HepG2 (cell line): ENCODE measurements around the gene SYMPK. TPM values are rescaled to one million over a fixed set of nuclear protein-coding genes. Genes with fewer than 3 reads are reported as not detected.

ENCODE experiments used
- CEBPZ ChIP-seq: IDR thresholded peaks from 2 replicates; pipeline ENCODE4 v1.6.1; 2012; ENCODE audit warnings: low read length, improper control_type of control experiment
- ELF3 ChIP-seq: IDR thresholded peaks from 2 replicates; pipeline ENCODE4 v1.6.1; 2016; ENCODE audit warnings: missing genetic modification reagents, missing compliant biosample characterization
- GLMP ChIP-seq: sonication (generic); formaldehyde crosslinking; IDR thresholded peaks from 2 replicates; pipeline ENCODE4 v1.9.0; 2021; ENCODE audit warnings: missing genetic modification reagents, mild to moderate bottlenecking, borderline replicate concordance
- KLF12 ChIP-seq: sonication (generic); formaldehyde crosslinking; IDR thresholded peaks from 2 replicates; pipeline ENCODE4 v1.4.0; 2020; ENCODE audit warnings: missing genetic modification reagents, borderline replicate concordance
- MEIS2 ChIP-seq: sonication (generic); formaldehyde crosslinking; IDR thresholded peaks from 2 replicates; pipeline ENCODE4 v1.9.0; 2021; ENCODE audit warnings: mild to moderate bottlenecking, missing genetic modification reagents
- MXI1 ChIP-seq: IDR thresholded peaks from 3 replicates; pipeline ENCODE4 v1.6.1; 2012; ENCODE audit warnings: low read depth, low read length, inconsistent platforms, borderline replicate concordance
- NFAT5 ChIP-seq: sonication (generic); formaldehyde crosslinking; IDR thresholded peaks from 2 replicates; pipeline ENCODE4 v1.4.0; 2020; ENCODE audit warnings: missing genetic modification reagents
- NFYC ChIP-seq: IDR thresholded peaks from 2 replicates; pipeline ENCODE4 v1.6.1; 2016; ENCODE audit warnings: missing genetic modification reagents, missing compliant biosample characterization
- NR2F6 ChIP-seq, 2 experiments: IDR thresholded peaks; 2 replicates each; pipeline ENCODE4 v1.6.1; 2016; ENCODE audit warnings: antibody characterized with exemption in 1 of 2, mild to moderate bottlenecking in 1 of 2
- PITX1 ChIP-seq: sonication (generic); formaldehyde crosslinking; IDR thresholded peaks from 2 replicates; pipeline ENCODE4 v1.5.1; 2020; ENCODE audit warnings: mild to moderate bottlenecking, missing genetic modification reagents
- SNAI1 ChIP-seq: sonication (generic); formaldehyde crosslinking; IDR thresholded peaks from 2 replicates; pipeline ENCODE4 v1.5.0; 2020; ENCODE audit warnings: mild to moderate bottlenecking, missing genetic modification reagents, borderline replicate concordance
- TERF1 ChIP-seq: sonication (generic); formaldehyde crosslinking; IDR thresholded peaks from 2 replicates; pipeline ENCODE4 v1.8.0; 2022; ENCODE audit warnings: mild to moderate bottlenecking, missing genetic modification reagents, moderate library complexity
- ZNF251 ChIP-seq: sonication (generic); formaldehyde crosslinking; IDR thresholded peaks from 2 replicates; pipeline ENCODE4 v1.9.0; 2021; ENCODE audit warnings: mild to moderate bottlenecking, missing genetic modification reagents
- ZNF549 ChIP-seq: sonication (generic); formaldehyde crosslinking; IDR thresholded peaks from 2 replicates; pipeline ENCODE4 v1.5.0; 2020; ENCODE audit warnings: missing genetic modification reagents
- ZNF563 ChIP-seq: sonication (generic); formaldehyde crosslinking; IDR thresholded peaks from 2 replicates; pipeline ENCODE4 v1.8.0; 2022; ENCODE audit warnings: mild to moderate bottlenecking, moderate library complexity, missing genetic modification reagents
- ZNF589 ChIP-seq: sonication (generic); formaldehyde crosslinking; conservative IDR thresholded peaks from 2 replicates; pipeline ENCODE4 v1.8.0; 2022; ENCODE audit warnings: mild to moderate bottlenecking, moderate library complexity, missing genetic modification reagents
- ZNF670 ChIP-seq: sonication (generic); formaldehyde crosslinking; IDR thresholded peaks from 2 replicates; pipeline ENCODE4 v1.8.0; 2022; ENCODE audit warnings: mild to moderate bottlenecking, missing genetic modification reagents, borderline replicate concordance
- polyA plus RNA-seq, 8 experiments: library from polyadenylated mRNA; depleted of rRNA in 3 of 8; stranded (reverse) in 7 of 8; unstranded in 1 of 8; fragments of >200 nt; fragmentation: Illumina TruSeq in 4 of 8; extraction: Trizol in 4 of 8; gene quantifications; 2 replicates each; pipeline versions ENCODE4 v1.2.1 to v1.2.3, GENCODE V29; 2011 to 2016; ENCODE audit warnings: low read depth in 4 of 8, missing spikeins in 1 of 8, mixed read lengths in 1 of 8; ENCODE audit not compliant: insufficient read depth in 1 of 8
- total RNA-seq, 5 experiments: library from RNA; depleted of rRNA; stranded (reverse); fragments of >200 nt; fragmentation: Illumina TruSeq; extraction: Trizol; gene quantifications; 2 replicates each; pipeline ENCODE4 v1.2.3, GENCODE V29; 2016; ENCODE audit warnings: low read depth in 1 of 5

The SYMPK gene
- total and polyA plus RNA-seq, 2 of the 13 experiments (the other 11 are each of a cell fraction or from before 2014, with no cell fraction given) = 21.9 to 55.7 TPM

GRCh38 chr19:45770192-45771101 is 92.5 kb downstream of the SYMPK start (continued):
- TF ChIP-seq NFAT5 (0 out of 2 replicates have a peak, but pooled peaks have one; percentile 49), KLF12 (peak; percentile 58; the same call in 1 of the 2 replicates), GLMP (CRISPR knock-in tag) (no peak), SNAI1 (CRISPR knock-in tag) (no peak), ELF3 (CRISPR knock-in tag) (no peak), NFYC (CRISPR knock-in tag) (peak; percentile 90), TERF1 (CRISPR knock-in tag) (no peak), MXI1 (peak; percentile 28; the same call in 1 of the 3 replicates), ZNF563 (CRISPR knock-in tag) (peak; percentile 93), ZNF670 (CRISPR knock-in tag) (peak; percentile 67; the same call in 1 of the 2 replicates), NR2F6 (IDR thresholded peaks at IDR 0.05) (no peak), NR2F6 (CRISPR knock-in tag; IDR thresholded peaks at IDR 0.05) (peak; percentile 65), ZNF549 (CRISPR knock-in tag) (no peak), CEBPZ (no peak), ZNF589 (CRISPR knock-in tag) (peak; percentile 74; the same call in 1 of the 2 replicates), MEIS2 (CRISPR knock-in tag) (peak; percentile 53; the same call in 1 of the 2 replicates), PITX1 (CRISPR knock-in tag) (peak; percentile 77; the same call in 1 of the 2 replicates), ZNF251 (CRISPR knock-in tag) (no peak)
